Caco-2 (cell line): ENCODE measurements around the gene MROH8. TPM values are rescaled to one million over a fixed set of nuclear protein-coding genes. Genes with fewer than 3 reads are reported as not detected.
A peak's percentile ranks its signal among the peaks of the same experiment; 100 is the strongest.

ENCODE experiments used
- BruUV-seq: library from RNA; stranded (reverse); fragments of 400-500 nt; replicated peaks from 2 replicates; lab custom pipeline; 2021; lab: Mats Ljungman, UMichigan
- CTCF ChIA-PET: fragments of 300-600 bp; sonication (Branson Sonifier 250); formaldehyde crosslinking; loops from one replicate; lab custom pipeline; 2022; ENCODE audit warnings: antibody characterized with exemption; lab: Charles Lee
- POLR2A ChIA-PET: fragments of 300-600 bp; sonication (Branson Sonifier 250); formaldehyde crosslinking; loops from one replicate; lab custom pipeline; 2022; ENCODE audit warnings: antibody characterized with exemption; lab: Charles Lee
- DNase-seq, 2 experiments: peaks; one replicate each; pipeline versions ENCODE4 v3.0.0 to v3.0.0-alpha.2; 2020 to 2022
- H3K27me3 ChIP-seq: replicated peaks from 2 replicates; pipeline ENCODE4 v1.6.0; 2011; ENCODE audit warnings: low read length; ENCODE audit not compliant: control insufficient read depth, insufficient read depth
- H3K36me3 ChIP-seq: 2 replicates; pipeline ENCODE4 v1.5.1; 2011; ENCODE audit warnings: low read length; ENCODE audit not compliant: control insufficient read depth, insufficient read depth
- H3K4me1 ChIP-seq: fragments of 250-450 bp; sonication (Bioruptor Pico); 2 replicates; pipeline ENCODE4 v1.5.1; 2020; ENCODE audit warnings: mild to moderate bottlenecking
- H3K4me3 ChIP-seq: 2 replicates; pipeline ENCODE4 v1.5.1; 2011; ENCODE audit warnings: low read depth, mild to moderate bottlenecking, control low read depth, low read length
- H3K9me3 ChIP-seq: fragments of 250-450 bp; sonication (Bioruptor Pico); 2 replicates; pipeline ENCODE4 v1.5.1; 2020; ENCODE audit warnings: mild to moderate bottlenecking, moderate library complexity
- H3K27ac Mint-ChIP-seq: one replicate; pipeline ENCODE4 v1.8.0; 2022; ENCODE audit warnings: mixed read lengths; ENCODE audit not compliant: unreplicated experiment
- H3K27me3 Mint-ChIP-seq: one replicate; pipeline ENCODE4 v1.8.0; 2022; ENCODE audit warnings: mixed read lengths; ENCODE audit not compliant: insufficient read depth, unreplicated experiment
- H3K36me3 Mint-ChIP-seq: one replicate; pipeline ENCODE4 v1.8.0; 2022; ENCODE audit warnings: mild to moderate bottlenecking, mixed read lengths; ENCODE audit not compliant: insufficient read depth, unreplicated experiment
- H3K4me1 Mint-ChIP-seq: one replicate; pipeline ENCODE4 v1.8.0; 2022; ENCODE audit warnings: low read depth, mixed read lengths; ENCODE audit not compliant: unreplicated experiment
- H3K4me3 Mint-ChIP-seq: one replicate; pipeline ENCODE4 v1.8.0; 2022; ENCODE audit warnings: mild to moderate bottlenecking, moderate library complexity, mixed read lengths; ENCODE audit not compliant: unreplicated experiment
- H3K9me3 Mint-ChIP-seq: one replicate; pipeline ENCODE4 v1.8.0; 2022; ENCODE audit warnings: mixed read lengths; ENCODE audit not compliant: unreplicated experiment
- CTCF ChIP-seq, 2 experiments: fragments of 200-600 bp in 1 of 2; IDR thresholded peaks; 1 replicate in 1 of 2; 2 replicates in 1 of 2; pipeline versions ENCODE4 v1.5.1 to v1.8.0; 2011 to 2022; ENCODE audit warnings: antibody characterized with exemption in 1 of 2, control low read depth in 1 of 2, inconsistent platforms in 1 of 2, low read depth in 1 of 2, low read length in 1 of 2, mild to moderate bottlenecking in 1 of 2, moderate library complexity in 1 of 2; ENCODE audit not compliant: insufficient read depth in 1 of 2, severe bottlenecking in 1 of 2, unreplicated experiment in 1 of 2
- intact Hi-C: fragments of 100-400 bp; cut with micrococcal nuclease; formaldehyde crosslinking; loops from one replicate; pipeline ENCODE4 v1.10.0; 2022; ENCODE audit not compliant: unreplicated experiment
- total RNA-seq: library from RNA; stranded (reverse); gene quantifications from 2 replicates; pipeline ENCODE4 v1.2.3, GENCODE V29; 2022

Gene MROH8
- total RNA-seq, 1 experiment from 2014 or later = 2.6 TPM

GRCh38 chr20:37144856-37145404, 34.4 kb downstream of the MROH8 start:
- H3K4me1 ChIP-seq = peaks cover 7% of the 10 kb centered on the region; the same call in 1 of the 2 replicates
- Mint-ChIP-seq H3K9me3 (no peaks in the 10 kb centered on the region), H3K27ac (no peak overlapping the region), H3K36me3 (no peaks in the 10 kb centered on the region), H3K4me3 (no peak overlapping the region), H3K27me3 (no peaks in the 10 kb centered on the region), H3K4me1 (peaks cover 7% of the 10 kb centered on the region)
- ChIA-PET CTCF (no interaction called here), POLR2A (no interaction called here)
- intact Hi-C loops = no loop called here
- no peaks in the 10 kb centered on the region for H3K36me3 ChIP-seq
- BruUV-seq = no TSS peak
- no peaks in the 10 kb centered on the region for H3K27me3 ChIP-seq
- DNase-seq = no peak
- H3K9me3 ChIP-seq = 0 out of 2 replicates have a peak, but pooled peaks cover 2% of the 10 kb centered on the region
- TF ChIP-seq CTCF (IDR thresholded peaks at IDR 0.05; ENCODE audit: insufficient read depth in 1 of 2, low read depth in 1 of 2, low read length in 1 of 2, severe bottlenecking in 1 of 2, unreplicated experiment in 1 of 2) = no peak
- H3K4me3 ChIP-seq = no peak overlapping the region

- Mint-ChIP-seq H3K27ac (peak overlapping the region; percentile 29), H3K4me1 (peaks cover 7% of the 10 kb centered on the region), H3K36me3 (no peaks in the 10 kb centered on the region), H3K9me3 (no peaks in the 10 kb centered on the region), H3K4me3 (no peak overlapping the region), H3K27me3 (peaks cover 2% of the 10 kb centered on the region)
- no peaks in the 10 kb centered on the region for H3K9me3 ChIP-seq
- peaks cover 7% of the 10 kb centered on the region; the same call in 1 of the 2 replicates for H3K4me1 ChIP-seq
- DNase-seq = no peak
- no peaks in the 10 kb centered on the region for H3K36me3 ChIP-seq
- H3K4me3 ChIP-seq = no peak overlapping the region
- TF ChIP-seq CTCF (IDR thresholded peaks at IDR 0.05; ENCODE audit: insufficient read depth in 1 of 2, low read depth in 1 of 2, low read length in 1 of 2, severe bottlenecking in 1 of 2, unreplicated experiment in 1 of 2) = no peak
- intact Hi-C loops = no loop called here
- no TSS peak for BruUV-seq
- POLR2A ChIA-PET = interaction anchor here (0.6 kb wide), 1 partner anchor 52 kb away, joined by 20 read pairs; no protein-coding TSS in a partner anchor
- no peaks in the 10 kb centered on the region for H3K27me3 ChIP-seq
- CTCF ChIA-PET = interaction anchor here (0.7 kb wide), 1 partner anchor 323 kb away, joined by 9 read pairs; no protein-coding TSS in a partner anchor
Measured at GRCh38 chr20:37142708-37143107, 36.6 kb downstream of the MROH8 start.

- H3K27me3 Mint-ChIP-seq = peaks cover 5% of the 10 kb centered on the region
- H3K9me3 ChIP-seq = no peaks in the 10 kb centered on the region
- H3K27me3 ChIP-seq = no peaks in the 10 kb centered on the region
- no peak for DNase-seq
- H3K36me3 Mint-ChIP-seq = no peaks in the 10 kb centered on the region
- no peak overlapping the region for H3K4me3 Mint-ChIP-seq
- intact Hi-C loops = no loop called here
- peaks cover 3% of the 10 kb centered on the region for H3K4me1 Mint-ChIP-seq
- no peak overlapping the region for H3K27ac Mint-ChIP-seq
- POLR2A ChIA-PET = no interaction called here
- no peak overlapping the region for H3K4me3 ChIP-seq
- no peak for TF ChIP-seq CTCF (IDR thresholded peaks at IDR 0.05; ENCODE audit: insufficient read depth in 1 of 2, low read depth in 1 of 2, low read length in 1 of 2, severe bottlenecking in 1 of 2, unreplicated experiment in 1 of 2)
- H3K9me3 Mint-ChIP-seq = no peaks in the 10 kb centered on the region
- H3K36me3 ChIP-seq = no peaks in the 10 kb centered on the region
- BruUV-seq = no TSS peak
- CTCF ChIA-PET = no interaction called here
- peaks cover 2% of the 10 kb centered on the region; the same call in 1 of the 2 replicates for H3K4me1 ChIP-seq
Measured at GRCh38 chr20:37137547-37137946, 41.8 kb downstream of the MROH8 start.
